Putamen (tissue), 1 donor: Measurements from ENCODE around the gene CSPG4.

ENCODE experiments used
- DNase-seq: peaks from one replicate; pipeline ENCODE4 v3.0.0-alpha.2; 2016; ENCODE audit warnings: low spot score

The CSPG4 gene

DNA sequence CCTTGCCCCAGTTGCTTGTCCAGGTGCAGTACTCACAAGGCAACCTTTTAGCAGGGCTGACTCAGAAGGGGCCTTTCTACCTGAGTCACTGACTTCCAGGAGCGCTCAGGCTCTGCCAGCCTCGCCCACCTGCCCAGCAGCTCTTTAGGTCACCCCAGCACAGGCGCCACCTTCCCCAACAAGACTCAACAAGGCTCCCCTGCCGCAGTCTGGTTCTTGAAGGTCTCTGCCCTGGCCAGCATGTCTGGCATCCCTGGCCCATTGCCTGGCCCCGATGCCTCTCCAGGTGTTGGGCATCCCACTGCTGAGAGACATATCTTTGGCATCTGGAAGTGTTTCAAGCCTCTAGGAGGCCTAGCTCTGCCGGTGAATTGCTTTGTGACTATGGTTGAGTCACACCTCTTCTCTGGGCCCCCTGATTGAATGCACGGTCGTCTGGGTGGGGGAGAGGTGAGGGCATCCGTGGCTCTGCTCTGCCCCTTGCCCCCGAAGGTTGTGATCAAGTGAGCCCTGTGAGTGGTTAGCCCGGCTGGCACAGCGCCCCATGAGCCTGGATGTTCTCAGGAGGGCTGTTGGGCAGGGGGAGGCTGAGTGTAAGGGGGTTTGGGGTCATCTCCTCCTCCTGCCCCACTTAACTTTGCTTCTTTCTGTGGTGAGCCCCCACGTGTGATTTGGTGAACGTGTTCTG is 43.3 kb downstream of the CSPG4 start:
- DNase-seq = no peak

DNA sequence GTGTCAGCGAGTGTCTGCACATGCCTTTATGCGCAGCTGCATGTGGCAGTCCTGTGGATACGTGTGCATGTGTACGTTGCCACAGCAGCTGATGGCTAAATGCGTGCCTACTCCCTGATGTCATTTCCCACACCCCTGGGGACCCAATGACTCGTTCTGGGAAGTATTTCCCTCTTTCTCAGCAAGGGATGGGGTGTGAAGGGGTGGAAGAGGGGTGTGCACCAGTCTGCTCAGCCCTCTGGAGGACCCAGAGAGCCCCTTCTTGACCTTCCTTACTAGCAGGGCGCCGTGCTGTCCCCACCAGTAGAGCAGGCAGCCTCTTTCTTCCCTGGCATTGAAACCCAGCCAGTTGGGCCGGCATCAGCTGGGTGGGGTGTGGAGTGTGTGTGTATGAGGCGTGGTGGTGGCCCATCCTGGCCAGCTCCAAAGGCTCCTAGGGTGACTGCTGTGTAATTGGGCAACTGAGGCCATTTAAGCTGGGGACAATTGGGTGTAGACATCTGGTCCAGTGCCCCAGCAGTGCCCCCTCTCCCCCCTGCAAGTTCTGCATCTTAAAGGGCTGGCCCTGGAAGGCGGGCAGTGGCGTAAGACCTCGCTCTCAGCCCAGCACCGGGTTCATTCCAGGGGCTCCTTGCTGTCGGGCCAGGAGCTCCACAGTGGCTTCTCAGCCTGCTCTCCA is 45.7 kb downstream of the CSPG4 start:
- no peak for DNase-seq

DNA sequence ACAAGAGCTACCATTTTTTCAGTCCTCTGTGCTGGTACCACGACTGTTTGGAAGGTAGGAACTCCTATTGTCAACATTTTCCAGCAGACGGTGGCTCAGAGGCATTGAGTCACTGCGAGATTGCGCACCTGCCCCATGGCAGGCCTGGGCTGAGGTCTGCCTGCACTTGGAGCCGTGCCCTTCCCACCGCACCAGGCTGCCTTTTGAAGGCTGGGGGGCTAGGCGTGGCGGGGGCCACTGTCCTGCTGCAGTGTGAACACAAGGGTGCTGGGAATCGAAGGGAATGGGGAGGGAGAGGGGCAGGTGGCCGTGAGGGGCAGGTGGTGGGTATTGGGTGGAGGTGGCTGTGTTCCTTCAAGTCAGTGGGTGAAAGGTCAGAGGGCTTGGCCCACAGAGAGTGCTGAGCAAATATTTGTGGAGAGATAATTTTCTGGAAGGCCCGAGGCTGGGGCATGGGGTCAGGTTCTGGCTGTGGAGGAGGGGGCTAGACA is 48.7 kb downstream of the CSPG4 start:
- no peak for DNase-seq

DNA sequence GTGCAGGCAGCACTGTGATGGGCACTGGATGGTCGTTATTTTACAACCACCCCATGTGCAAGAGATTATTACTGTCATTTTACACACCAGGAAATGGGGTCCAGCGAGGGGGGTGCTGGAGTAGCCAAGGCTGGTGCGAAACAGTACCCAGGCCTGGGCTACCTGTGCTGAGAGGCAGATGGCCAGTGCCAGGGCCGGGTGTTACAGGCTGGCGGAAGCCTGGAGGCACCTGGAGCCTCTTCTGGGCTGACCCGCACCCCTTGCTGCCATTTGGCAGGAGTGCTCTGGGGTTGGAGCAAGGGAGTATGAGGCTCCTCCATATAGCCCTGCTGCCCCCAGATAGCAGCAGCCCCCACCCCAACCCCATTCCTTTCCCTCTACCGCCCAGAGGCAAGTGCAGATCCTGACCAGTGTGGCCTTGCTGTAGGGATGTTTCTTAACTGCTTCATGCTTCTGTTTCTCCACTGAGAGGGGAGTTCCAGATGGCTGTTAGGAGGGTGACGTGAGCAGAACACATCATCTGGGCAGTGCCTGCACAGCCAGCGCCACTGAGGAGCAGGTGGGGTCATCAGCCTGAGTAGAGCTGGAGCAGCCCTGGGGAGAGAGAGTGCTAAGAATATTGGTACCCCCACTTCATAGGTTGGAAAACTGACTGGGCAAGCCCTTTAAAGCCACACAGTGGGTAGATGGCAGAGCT is 49.7 kb downstream of the CSPG4 start:
- no peak for DNase-seq

DNA sequence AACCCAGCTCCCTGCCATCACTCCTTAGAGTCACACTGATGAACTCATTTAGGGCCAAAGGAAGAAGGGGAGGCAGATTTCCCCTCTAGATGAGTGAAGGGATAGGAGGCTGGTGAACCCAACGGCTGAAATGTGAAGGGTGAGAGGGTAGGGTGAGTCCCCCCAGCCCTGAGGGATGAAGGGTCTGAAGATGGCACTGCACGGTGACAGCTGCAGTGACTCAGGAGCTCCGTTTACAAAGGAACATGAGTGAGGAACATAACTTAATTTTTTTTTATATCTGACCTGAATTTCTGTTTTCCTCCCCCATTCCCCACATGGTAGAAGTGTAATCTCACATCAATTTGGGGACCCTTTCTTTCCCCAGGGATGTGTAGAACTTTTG is 50.9 kb downstream of the CSPG4 start:
- DNase-seq = no peak

DNA sequence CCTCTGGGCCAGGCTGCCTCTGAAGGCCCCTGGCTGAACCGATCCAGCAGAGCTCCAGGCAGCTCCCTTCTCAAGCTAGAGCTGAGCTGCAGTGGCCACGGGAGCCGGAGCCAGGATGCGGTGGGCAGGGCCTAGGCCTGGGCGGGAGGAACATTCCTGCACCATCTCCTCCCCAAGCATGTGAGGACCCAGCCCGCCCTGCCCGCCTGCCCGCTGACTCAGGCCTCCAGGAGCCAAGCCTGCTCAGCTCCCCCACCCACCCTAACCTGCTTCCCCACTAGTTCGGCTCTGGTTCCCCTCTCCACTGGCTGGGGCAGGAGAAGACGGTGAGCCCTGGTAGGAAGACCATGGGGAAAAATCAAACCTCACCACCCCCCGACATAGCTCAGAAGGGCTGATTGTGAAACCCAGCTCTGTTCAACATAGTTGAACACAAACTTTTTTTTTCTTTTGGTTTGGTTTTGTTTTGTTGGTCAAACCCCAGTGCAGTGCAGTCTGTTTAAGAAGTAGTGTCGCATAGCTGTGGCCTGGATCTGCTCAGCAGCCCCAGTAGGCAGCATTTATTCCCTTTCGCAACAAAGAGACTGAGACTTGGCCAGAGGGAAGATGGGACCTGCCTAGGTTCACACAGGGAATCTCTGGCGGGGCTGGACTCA is 51.4 kb downstream of the CSPG4 start:
- no peak for DNase-seq

DNA sequence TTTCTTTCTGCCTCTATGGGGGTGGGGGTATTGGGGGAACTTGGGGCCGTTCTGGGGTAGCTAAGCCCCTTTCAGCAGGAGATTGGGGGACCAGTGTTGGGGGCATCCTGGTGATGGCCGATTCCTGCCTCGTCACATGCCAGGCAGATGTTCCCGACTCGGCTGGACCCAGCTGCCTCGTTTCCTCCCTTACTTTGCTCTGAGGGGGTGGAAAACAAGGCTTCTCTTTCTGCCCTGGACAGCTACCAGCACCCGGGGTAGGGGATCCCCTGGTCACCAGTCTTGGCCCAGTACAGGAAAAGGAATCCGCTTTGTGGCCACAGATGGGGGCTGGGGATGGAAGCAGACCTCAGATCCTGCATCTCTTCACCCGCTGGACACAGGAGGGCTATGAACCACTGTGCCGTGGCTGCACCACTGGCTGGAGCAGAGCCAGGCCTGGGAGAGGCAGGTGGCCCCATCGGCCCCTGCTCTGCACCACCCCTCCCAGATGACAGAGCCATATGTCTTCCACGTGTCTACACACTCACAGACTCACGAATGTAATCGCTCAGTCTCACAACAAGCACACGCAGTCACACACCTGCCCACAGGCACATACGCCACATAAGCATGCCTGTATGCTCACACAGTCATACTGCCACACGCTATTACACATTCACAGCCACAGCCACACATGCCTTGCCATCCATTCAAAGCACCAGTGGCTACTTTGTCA is 52.6 kb downstream of the CSPG4 start:
- DNase-seq = no peak

DNA sequence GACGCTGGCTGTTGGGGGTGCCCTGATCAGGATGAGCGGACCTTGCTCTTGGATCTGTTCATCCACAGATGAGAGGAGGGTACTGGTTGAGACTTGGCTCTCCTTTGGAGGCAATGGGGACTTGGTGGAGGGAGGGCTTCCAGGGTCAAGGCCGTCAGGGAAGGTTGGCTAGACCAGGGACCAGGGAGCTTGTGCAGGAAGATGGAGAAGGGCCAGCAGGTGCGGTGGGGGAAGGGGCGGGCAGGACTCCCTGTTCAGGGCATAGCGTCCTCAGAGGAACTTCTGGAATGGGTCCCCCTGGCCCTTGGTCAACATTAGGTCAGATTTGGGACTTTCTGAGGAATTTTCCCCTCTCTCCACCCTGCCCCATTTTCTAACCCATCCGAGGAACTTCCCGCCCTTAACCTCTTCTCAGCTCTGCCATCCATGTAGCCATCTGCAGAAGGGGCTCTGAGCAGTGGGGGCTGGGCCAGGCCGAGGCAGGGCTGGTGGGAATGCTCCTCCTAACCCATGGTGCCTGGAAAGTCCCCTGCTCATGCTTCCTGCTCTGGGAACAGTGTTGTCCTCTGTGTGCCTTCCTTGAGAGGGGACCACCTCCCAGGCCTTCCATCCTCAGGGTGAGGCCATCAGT is 53.4 kb downstream of the CSPG4 start:
- no peak for DNase-seq

DNA sequence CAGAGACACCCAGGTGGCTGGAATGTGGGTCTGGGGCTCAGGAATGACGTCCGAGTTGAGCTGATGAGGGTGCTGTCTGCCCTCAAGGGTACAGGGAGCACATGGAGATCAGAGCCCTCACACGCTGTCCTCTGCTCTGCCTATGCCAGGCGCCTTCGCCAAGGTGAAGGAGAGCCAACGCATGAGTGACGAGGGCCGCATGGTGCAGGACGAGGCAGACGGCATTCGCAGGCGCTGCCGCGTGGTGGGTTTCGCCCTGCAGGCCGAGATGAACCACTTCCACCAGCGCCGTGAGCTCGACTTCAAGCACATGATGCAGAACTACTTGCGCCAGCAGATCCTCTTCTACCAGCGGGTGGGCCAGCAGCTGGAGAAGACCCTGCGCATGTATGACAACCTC is 55.8 kb downstream of the CSPG4 start:
- DNase-seq = no peak

DNA sequence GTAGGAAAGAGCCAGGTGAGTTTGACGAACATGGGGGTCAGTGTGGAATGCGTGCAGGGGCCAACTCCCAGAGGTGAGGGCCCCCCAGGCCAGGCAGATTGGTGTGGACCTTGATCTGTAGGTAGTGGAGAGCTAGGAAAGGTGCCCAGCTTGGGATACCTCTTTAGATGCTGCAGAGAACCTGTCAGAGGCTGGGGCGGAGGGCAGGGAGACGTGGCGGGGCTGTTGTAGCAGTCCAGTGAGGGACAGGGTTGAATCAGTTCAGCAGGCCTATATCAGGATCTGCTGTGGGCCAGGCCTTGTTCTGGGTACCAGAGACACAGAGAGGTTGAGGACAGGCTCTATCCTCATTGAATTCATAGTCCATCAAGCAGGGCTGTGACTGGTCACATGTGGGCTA is 56.3 kb downstream of the CSPG4 start:
- no peak for DNase-seq

DNA sequence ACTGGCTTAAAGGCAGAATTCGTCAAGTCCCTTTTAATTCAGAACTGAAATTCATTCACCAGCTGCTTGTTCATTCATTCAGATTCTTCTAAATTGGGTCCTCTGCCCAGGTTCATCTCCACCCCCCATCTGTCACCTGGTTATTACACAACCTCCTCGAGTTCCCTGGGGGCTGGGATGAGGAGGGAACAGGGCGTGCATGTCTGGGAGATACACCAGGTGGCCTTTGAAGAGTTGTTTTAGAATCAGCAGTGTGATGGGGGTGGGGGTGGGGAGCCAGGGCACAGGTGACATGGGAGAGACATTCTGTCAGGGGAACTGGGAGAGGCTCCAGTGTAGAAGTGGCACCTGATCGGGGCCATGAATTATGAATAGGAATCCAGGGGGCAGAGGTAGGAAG is 56.7 kb downstream of the CSPG4 start:
- DNase-seq = no peak

DNA sequence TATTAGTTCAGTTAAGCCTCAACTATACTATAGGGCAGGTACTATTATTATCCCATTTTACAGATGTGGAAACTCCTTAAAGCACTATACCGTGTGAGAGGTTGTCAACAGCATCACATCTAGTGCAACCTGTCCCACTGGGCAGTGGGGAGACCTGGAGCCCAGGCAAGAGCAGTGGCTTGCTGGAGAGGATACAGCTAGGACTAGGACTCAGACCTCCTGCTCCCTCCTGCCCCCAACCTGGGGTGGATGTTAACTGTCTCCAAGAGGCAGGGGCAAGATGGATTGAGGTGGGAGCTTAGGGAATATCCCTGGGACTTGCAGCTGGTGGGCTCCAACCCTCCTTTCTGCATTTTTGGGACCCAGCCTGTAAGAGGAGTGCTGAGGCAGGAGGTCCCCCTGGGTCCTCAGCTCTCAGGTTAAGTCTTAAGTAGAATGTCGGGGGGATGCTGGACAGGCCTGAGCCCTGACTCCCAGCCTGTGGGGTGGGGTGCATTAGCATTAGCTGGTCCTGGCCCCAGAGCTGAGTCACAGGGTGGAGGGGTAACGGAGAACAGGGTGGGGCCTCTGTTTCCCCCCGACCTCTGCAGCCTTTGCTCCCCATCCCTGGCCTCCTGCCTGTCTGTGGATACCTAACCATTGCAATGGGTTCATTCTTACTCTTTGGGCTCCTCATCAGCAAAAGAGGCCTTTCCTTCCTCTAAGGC is 58.3 kb downstream of the CSPG4 start:
- no peak for DNase-seq

DNA sequence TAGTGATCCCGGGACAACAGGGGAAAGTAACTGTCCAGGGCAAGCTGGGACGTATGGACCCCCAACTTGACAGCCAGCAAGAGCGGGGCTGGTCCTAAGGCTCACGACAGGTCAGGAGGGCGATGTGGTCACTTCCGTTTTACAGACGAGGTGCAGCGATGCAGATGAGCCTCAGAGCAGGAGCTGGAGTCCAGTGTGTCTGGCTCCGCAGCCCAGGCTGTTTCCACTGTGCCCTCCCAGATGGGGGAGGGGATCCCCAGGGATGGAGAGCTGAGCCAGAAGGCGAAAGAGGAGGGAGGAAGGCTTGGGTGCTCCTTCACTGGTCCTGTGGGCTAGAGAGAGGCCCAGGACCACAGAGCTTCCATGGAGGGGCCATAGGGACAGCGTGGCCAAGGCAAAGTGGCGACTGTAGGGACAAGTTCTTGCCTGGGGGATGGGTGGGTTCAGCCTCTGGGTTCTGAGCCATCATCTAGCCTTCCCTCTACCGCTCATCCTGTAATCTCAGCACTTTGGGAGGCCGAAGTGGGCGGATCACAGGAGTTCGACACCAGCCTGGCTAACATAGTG is 59.2 kb downstream of the CSPG4 start:
- DNase-seq = no peak

DNA sequence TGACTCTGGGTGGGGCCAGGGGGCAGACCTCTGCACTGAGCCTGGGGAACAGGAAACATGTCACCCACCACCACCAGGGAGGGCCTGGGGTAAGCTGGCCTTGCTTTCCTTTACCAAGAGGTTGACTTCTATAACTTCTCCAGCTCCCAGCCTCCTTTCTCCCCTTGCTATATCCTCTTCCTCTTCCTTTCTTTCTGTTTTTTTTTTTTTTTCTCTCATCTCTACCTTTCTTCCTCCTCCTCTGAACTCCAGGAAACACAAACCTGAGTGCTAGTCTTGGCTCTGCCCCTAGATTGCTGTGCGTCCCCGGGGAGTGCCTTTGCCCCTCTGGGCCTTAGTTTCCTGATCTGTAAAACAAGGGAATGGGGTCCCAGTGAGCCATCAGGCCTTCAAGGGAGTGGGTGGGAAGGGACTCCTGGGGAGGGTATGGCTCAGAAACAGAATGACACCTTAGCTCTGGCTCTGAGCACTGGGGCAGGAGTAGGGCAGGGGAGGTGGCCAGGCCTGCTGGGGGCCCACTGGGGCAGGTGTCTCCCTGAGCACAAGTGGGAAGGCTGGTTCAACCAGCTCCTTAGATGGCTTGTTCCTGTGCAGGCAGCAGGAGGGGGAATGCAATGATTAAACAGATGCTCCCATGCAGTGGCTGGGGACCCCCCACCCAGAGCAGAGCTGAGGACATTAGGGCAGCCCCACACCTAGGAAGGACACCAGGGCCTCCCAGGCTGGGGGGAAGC is 60.7 kb downstream of the CSPG4 start:
- DNase-seq = no peak

DNA sequence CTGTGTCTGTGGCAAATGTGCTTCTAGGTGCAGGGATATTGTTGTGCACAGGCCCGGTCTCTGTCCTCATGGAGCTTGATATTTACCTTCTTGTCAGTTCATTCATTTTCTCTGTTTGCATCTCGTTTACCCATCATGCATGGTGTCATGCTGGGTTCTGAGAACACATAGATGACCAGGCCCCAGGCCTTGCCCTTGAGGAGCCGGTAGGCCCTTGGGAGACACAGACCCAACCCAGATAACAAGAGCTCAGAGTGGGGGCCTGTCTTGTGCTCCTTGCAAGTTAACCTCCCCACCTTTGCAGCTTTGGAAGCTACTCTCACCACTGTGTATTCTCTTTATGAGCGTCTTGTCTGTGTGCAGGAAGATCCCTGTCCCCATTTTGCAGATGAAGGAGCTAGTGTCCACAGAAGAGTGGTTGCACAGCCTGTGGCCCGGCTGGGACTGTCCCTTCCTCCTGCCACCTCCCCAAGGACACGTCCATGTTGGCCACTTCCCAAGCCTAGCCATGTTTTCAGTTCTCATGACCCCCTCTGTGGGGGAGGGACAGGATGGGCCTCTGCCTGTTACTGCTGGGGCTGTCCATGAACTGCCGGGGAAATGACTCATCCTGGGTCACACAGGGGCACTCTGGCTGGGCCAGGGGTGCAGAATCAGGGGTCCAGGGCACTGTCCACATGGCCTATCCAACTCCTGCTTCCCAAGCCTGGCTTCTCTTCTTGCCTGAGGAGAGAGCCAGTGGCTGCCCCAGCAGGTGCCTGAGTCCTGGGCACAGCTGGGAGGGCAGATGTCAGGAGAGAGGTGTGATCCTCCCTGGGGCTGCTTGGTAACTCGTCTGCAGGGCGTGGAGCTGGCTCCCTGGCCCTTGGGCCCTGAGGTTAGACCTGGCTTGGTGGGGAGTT is 61.5 kb downstream of the CSPG4 start:
- no peak for DNase-seq

DNA sequence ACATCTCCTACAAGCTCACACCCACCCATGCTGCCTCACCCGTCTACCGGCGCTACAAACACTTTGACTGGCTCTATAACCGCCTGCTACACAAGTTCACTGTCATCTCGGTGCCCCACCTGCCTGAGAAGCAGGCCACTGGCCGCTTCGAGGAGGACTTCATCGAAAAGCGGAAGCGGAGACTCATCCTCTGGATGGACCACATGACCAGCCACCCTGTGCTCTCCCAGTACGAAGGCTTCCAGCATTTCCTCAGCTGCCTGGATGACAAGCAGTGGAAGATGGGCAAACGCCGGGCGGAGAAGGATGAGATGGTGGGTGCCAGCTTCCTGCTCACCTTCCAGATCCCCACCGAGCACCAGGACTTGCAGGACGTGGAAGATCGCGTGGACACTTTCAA is 62.8 kb downstream of the CSPG4 start:
- DNase-seq = no peak

DNA sequence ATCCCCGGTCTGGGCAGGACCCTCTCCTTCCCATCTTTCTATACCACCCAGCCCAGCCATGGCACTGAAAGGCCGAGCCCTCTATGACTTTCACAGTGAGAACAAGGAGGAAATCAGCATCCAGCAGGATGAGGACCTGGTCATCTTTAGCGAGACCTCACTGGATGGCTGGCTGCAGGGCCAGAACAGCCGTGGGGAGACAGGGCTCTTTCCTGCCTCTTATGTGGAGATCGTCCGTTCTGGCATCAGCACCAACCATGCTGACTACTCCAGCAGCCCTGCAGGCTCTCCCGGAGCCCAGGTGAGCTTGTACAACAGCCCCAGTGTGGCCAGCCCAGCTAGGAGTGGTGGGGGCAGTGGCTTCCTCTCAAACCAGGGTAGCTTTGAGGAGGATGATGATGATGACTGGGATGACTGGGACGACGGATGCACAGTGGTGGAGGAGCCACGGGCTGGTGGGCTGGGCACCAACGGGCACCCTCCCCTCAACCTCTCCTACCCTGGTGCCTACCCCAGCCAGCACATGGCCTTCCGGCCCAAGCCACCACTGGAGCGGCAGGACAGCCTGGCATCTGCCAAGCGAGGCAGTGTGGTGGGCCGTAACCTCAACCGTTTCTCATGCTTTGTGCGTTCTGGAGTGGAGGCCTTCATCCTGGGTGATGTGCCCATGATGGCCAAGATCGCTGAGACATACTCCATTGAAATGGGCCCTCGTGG is 63.4 kb downstream of the CSPG4 start:
- no peak for DNase-seq
